Small intestine (tissue), 16 donors: Measurements from ENCODE around the gene EPHB3. TPM values are rescaled to one million over a fixed set of nuclear protein-coding genes. Genes with fewer than 3 reads are reported as not detected.

Source experiments
- DNase-seq, 2 donors: peaks; one replicate each; pipeline versions ENCODE4 v3.0.0 to v3.0.0-alpha.2; 2013
- FAIRE-seq: peaks from 2 replicates; lab custom pipeline; 2012; peaks lifted over from hg19 to GRCh38; lab: Jason Lieb, UNC
- H3K27ac ChIP-seq, 3 donors: one replicate each; pipeline ENCODE4 v1.5.1; 2013; ENCODE audit warnings: low read length in 2 of 3, mild to moderate bottlenecking in 2 of 3, control low read depth in 1 of 3, inconsistent platforms in 1 of 3, low read depth in 1 of 3, moderate library complexity in 1 of 3
- H3K27me3 ChIP-seq, 3 donors: one replicate each; pipeline ENCODE4 v1.6.1; 2013; ENCODE audit warnings: low read length in 3 of 3, inconsistent platforms in 1 of 3; ENCODE audit not compliant: control insufficient read depth in 3 of 3, insufficient read depth in 3 of 3
- H3K36me3 ChIP-seq, 3 donors: one replicate each; pipeline ENCODE4 v1.6.1; 2013; ENCODE audit warnings: low read length in 3 of 3, inconsistent platforms in 1 of 3, low read depth in 1 of 3, mild to moderate bottlenecking in 1 of 3, moderate library complexity in 1 of 3; ENCODE audit not compliant: control insufficient read depth in 3 of 3, insufficient read depth in 2 of 3
- H3K4me1 ChIP-seq, 3 donors: one replicate each; pipeline ENCODE4 v1.6.1; 2013; ENCODE audit warnings: low read length in 2 of 3, inconsistent platforms in 1 of 3, low read depth in 1 of 3, mild to moderate bottlenecking in 1 of 3, moderate library complexity in 1 of 3; ENCODE audit not compliant: control insufficient read depth in 3 of 3, insufficient read depth in 2 of 3
- H3K4me3 ChIP-seq, 3 donors: one replicate each; pipeline ENCODE4 v1.5.1; 2013; ENCODE audit warnings: low read length in 3 of 3, control low read depth in 1 of 3, inconsistent platforms in 1 of 3, low read depth in 1 of 3, mild to moderate bottlenecking in 1 of 3, moderate library complexity in 1 of 3
- H3K9me3 ChIP-seq, 2 donors: one replicate each; pipeline ENCODE4 v1.6.1; 2013; ENCODE audit warnings: low read depth in 1 of 2, low read length in 1 of 2; ENCODE audit not compliant: control insufficient read depth in 2 of 2, insufficient read depth in 1 of 2
- WGBS, 3 donors: extraction: QIAGEN DNeasy Blood & Tissue Kit; methylation state at CpG; one replicate each; pipeline ENCODE4 v1.1.7; 2013; 5-methylcytosine and 5-hydroxymethylcytosine counted together
- long read RNA-seq, 10 donors: transcript quantifications; one replicate each; lab custom pipeline, GENCODE V29; 2026
- polyA plus RNA-seq, 4 donors: library from polyadenylated mRNA; stranded (reverse) in 3 of 4; unstranded in 1 of 4; fragments of 200-250 nt in 3 of 4; fragments of 120-200 nt in 1 of 4; gene quantifications; one replicate each; pipeline versions ENCODE4 v1.2.1 to v1.2.3, GENCODE V29; 2013
- donor health status: healthy with polysubstance abuse.
- donor health status: control.
- donor health status: control.
- donor health status: Bipolar disorder and iron deficiency.
- donor health status: healthy.

EPHB3 gene
- polyA plus RNA-seq: 10 to 100 TPM in 2 of 4 donors, under 1 TPM in 2; 0.27 to 16.7 (median 8.3) TPM
- long read RNA-seq, donor 1: 0 reads
- long read RNA-seq, donor 2, full-length matches to known transcripts: 1 of 1 reads
- long read RNA-seq, donor 2, partial matches to known transcripts: 0 of 1 reads
- long read RNA-seq, donor 2, other reads (novel, unspliced or antisense): 0 of 1 reads
- long read RNA-seq, donor 3, partial matches to known transcripts: 5 of 5 reads
- long read RNA-seq, donor 3, other reads (novel, unspliced or antisense): 0 of 5 reads
- long read RNA-seq, donor 4: 0 reads
- long read RNA-seq, donor 5: 0 reads
- long read RNA-seq, donor 6: 0 reads
- long read RNA-seq, donor 7: 0 reads
- long read RNA-seq, donor 8, full-length matches to known transcripts: 1 of 1 reads
- long read RNA-seq, donor 8, partial matches to known transcripts: 0 of 1 reads
- long read RNA-seq, donor 8, other reads (novel, unspliced or antisense): 0 of 1 reads
- long read RNA-seq, donor 9: 0 reads
- long read RNA-seq, donor 10, full-length matches to known transcripts: 1 of 1 reads
- long read RNA-seq, donor 10, partial matches to known transcripts: 0 of 1 reads
- long read RNA-seq, donor 10, other reads (novel, unspliced or antisense): 0 of 1 reads

- Histone ChIP-seq H3K27ac (peak within 1 kb of the TSS in 2 of 3 donors; percentile 23 to 26), H3K4me1 (peaks cover 4 to 58% (median 5%) of the 10 kb centered on the region in 3 donors), H3K4me3 (peak within 1 kb of the TSS; percentile 52 to 73 (median 59)), H3K9me3 (no peaks in the 10 kb centered on the region), H3K27me3 (peaks cover 0 to 29% (median 0%) of the 10 kb centered on the region in 3 donors), H3K36me3 (peaks cover 0 to 13% (median 0%) of the 10 kb centered on the region in 3 donors)
- FAIRE-seq (no peak), DNase-seq (peak; percentile 97 to 99)
- WGBS, 3 donors: 1% methylated on average over 50 to 62 of the region's 62 CpGs
Observed at GRCh38 chr3:184561061-184561912, at the start of gene EPHB3. EPHB3 (plus strand) TSS chr3:184561785; CDS start chr3:184562236, 451 bp downstream.

DNA sequence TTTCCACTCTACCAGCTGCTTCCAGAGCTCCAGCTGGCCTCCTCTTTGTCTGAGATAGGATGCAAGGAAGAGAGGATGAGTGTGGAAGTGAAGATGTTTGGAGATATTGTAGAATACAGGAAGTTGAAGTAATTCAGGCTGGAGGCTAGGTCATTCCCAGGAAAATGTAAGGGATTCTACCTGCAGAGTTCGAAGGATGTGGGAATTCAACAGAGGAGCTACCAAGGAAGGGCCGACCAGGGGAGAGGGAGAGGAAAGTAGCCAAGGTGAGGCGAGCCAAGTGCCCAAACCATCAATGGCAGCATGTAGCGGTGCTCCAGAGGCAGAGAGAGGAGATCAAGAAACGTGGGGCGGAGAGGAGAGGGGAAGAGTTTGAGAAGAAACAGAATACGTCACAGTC, 49.0 kb upstream of the EPHB3 start:
- FAIRE-seq (no peak), DNase-seq (no peak)
- H3K4me3 ChIP-seq: no peak overlapping the region
- 80 to 82% (median 81%) methylated on average over 7 of the region's 7 CpGs for WGBS, 3 donors
- peaks cover 0 to 2% of the 10 kb centered on the region in 2 donors for H3K9me3 ChIP-seq
- peaks cover 0 to 9% (median 0%) of the 10 kb centered on the region in 3 donors for H3K4me1 ChIP-seq
- peaks cover 0 to 58% (median 11%) of the 10 kb centered on the region in 3 donors for H3K27me3 ChIP-seq
- H3K36me3 ChIP-seq: no peaks in the 10 kb centered on the region
- H3K27ac ChIP-seq: no peak overlapping the region

DNA sequence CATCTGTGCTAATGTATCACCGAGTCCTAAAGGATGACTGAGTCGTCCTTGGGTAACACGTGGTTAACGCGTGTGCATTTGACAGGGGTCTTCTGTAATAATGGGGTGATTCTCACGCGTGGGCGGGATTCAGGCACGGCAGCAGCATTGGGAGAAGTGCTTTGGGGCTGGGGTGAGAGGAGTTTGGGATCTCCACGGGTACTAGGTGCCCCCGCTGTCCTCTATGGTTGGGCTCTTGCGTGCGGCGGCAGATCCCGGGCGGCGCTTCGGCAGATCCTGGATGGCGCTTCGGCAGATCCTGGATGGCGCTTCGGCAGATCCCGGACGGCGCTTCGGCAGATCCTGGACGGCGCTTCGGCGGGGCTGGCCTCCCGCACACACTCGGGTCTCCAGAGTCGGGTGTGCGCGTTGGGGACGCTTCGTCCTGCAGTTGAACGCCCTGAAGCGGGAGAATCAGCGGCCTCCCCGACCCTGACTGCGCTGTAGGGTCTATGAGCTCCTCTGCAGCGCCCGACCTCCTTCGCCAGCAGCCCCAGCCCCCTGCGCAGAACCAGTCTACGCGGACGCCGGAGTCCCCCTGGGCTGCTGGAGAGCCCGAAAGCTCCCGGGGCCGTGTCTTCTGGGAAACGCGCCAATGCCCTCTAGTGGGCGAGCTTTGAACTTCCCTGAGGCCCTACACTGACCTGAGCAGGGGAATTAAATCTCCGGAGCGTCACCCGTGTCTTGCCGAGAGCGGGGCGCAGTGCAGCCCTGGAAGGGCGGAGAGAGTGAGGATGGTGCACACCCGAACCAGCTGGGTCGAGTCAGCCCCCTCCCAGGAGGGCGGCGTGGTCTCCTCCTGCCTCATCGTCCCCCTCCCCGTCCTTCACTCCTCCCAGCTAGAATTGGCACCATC, 48.1 kb upstream of the EPHB3 start:
- peak; percentile 76 to 88 for DNase-seq
- WGBS, 3 donors: 5 to 6% (median 6%) methylated on average over 59 to 69 of the region's 69 CpGs
- peaks cover 0 to 2% of the 10 kb centered on the region in 2 donors for H3K9me3 ChIP-seq
- no peak for FAIRE-seq
- peaks cover 0 to 57% (median 11%) of the 10 kb centered on the region in 3 donors for H3K27me3 ChIP-seq
- no peaks in the 10 kb centered on the region for H3K36me3 ChIP-seq
- peaks cover 0 to 9% (median 0%) of the 10 kb centered on the region in 3 donors for H3K4me1 ChIP-seq
- no peak overlapping the region for H3K27ac ChIP-seq
- peak overlapping the region in 2 of 3 donors; percentile 35 to 36 for H3K4me3 ChIP-seq

DNA sequence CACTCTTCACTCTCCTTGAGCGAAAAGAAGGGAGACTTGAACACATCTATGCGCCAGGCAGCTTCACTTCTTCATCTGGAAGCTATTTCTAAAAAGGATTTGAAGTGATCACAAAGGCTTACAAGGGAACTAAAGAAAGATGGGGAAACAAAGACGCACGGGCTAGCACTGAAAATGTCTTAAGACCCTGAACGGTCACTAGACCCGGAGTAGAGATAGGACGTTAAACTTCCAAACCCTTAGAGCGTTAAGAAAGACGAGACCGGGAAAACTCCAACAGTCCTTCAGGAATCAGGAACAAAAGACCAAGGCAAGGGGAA, 47.5 kb upstream of the EPHB3 start:
- Histone ChIP-seq H3K4me1 (peaks cover 0 to 9% (median 0%) of the 10 kb centered on the region in 3 donors), H3K27ac (no peak overlapping the region), H3K36me3 (no peaks in the 10 kb centered on the region), H3K4me3 (no peak overlapping the region), H3K9me3 (peaks cover 0 to 2% of the 10 kb centered on the region in 2 donors), H3K27me3 (peaks cover 0 to 53% (median 11%) of the 10 kb centered on the region in 3 donors)
- WGBS, 3 donors: 21 to 42% (median 36%) methylated on average over 10 of the region's 10 CpGs
- DNase-seq (no peak), FAIRE-seq (no peak)

- Histone ChIP-seq H3K27me3 (peaks cover 3 to 39% (median 14%) of the 10 kb centered on the region in 3 donors), H3K27ac (no peak overlapping the region), H3K4me1 (peaks cover 0 to 6% (median 3%) of the 10 kb centered on the region in 3 donors), H3K36me3 (no peaks in the 10 kb centered on the region), H3K9me3 (no peaks in the 10 kb centered on the region), H3K4me3 (no peak overlapping the region)
- FAIRE-seq (no peak), DNase-seq (no peak)
- WGBS, 3 donors: 39 to 45% (median 41%) methylated on average over 7 of the region's 7 CpGs
Observed at GRCh38 chr3:184523825-184524615, 37.6 kb upstream of the EPHB3 start.

DNA sequence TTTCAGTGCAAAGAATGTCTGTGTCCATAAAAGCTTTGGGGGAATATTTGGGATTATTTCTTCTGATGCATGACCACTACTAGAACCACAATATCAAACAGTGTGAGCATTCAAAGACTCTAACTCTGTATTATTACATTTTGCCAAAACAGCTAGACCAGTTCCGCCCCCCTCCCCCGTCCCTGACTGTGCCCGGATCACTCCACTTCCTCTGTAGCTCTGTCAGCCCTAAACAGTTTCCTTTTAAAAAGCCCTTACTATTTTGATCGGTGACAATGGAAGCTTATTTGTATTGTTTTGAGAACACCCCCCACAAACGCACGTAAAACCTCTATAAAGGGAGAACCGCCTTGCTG, 36.6 kb upstream of the EPHB3 start:
- WGBS, 3 donors: 1 to 2% (median 1%) methylated on average over 7 of the region's 7 CpGs
- DNase-seq (no peak), FAIRE-seq (no peak)
- Histone ChIP-seq H3K27ac (peak overlapping the region in 1 of 3 donors; percentile 80), H3K4me1 (peaks cover 0 to 6% (median 3%) of the 10 kb centered on the region in 3 donors), H3K27me3 (peaks cover 3 to 39% (median 14%) of the 10 kb centered on the region in 3 donors), H3K9me3 (no peaks in the 10 kb centered on the region), H3K4me3 (peak overlapping the region; percentile 28 to 42 (median 30)), H3K36me3 (no peaks in the 10 kb centered on the region)
